GM23338 (cell line): Measurements from ENCODE around the gene MED1. TPM values are rescaled to one million over a fixed set of nuclear protein-coding genes. Genes with fewer than 3 reads are reported as not detected.
"Not testable (repeated sequence)": the region's sequence is repeated elsewhere in the genome, so short reads cannot be mapped to it uniquely, and the experiment has no call there.

Experiments used
- ATAC-seq: fragments of 200-7000 bp; cut with Tn5 transposase; 3 replicates; pipeline ENCODE4 v1.9.1; 2020
- DNase-seq: peaks from one replicate; pipeline ENCODE4 v3.0.0-alpha.2; 2015; ENCODE audit warnings: low spot score
- H2AFZ ChIP-seq: fragments of 200-600 bp; sonication (generic); 2 replicates; pipeline ENCODE4 v1.8.0; 2016; ENCODE audit warnings: antibody characterized with exemption, mild to moderate bottlenecking, moderate library complexity
- H3F3A ChIP-seq: fragments of 200-600 bp; sonication (generic); replicated peaks from 2 replicates; pipeline ENCODE4 v1.8.0; 2017; ENCODE audit warnings: antibody characterized with exemption, mixed run types, low read depth
- H3K27ac ChIP-seq: fragments of 200-600 bp; sonication (generic); 2 replicates; pipeline ENCODE4 v1.6.1; 2016; ENCODE audit warnings: low read depth
- H3K27me3 ChIP-seq: fragments of 200-600 bp; sonication (generic); 2 replicates; pipeline ENCODE4 v1.8.0; 2016; ENCODE audit warnings: mild to moderate bottlenecking, mixed run types, moderate library complexity; ENCODE audit not compliant: insufficient read depth
- H3K36me3 ChIP-seq: fragments of 200-600 bp; sonication (generic); 2 replicates; pipeline ENCODE4 v1.8.0; 2016; ENCODE audit warnings: mild to moderate bottlenecking; ENCODE audit not compliant: insufficient read depth
- H3K4me1 ChIP-seq: fragments of 200-600 bp; sonication (generic); 2 replicates; pipeline ENCODE4 v1.8.0; 2016; ENCODE audit warnings: mild to moderate bottlenecking, moderate library complexity; ENCODE audit not compliant: insufficient read depth
- H3K4me2 ChIP-seq: fragments of 200-600 bp; sonication (generic); 2 replicates; pipeline ENCODE4 v1.7.1; 2017; ENCODE audit warnings: mixed run types
- H3K4me3 ChIP-seq: fragments of 200-600 bp; sonication (generic); 2 replicates; pipeline ENCODE4 v1.6.1; 2016; ENCODE audit warnings: mixed run types
- H3K79me2 ChIP-seq: fragments of 200-600 bp; sonication (generic); replicated peaks from 2 replicates; pipeline ENCODE4 v1.8.0; 2017; ENCODE audit warnings: mild to moderate bottlenecking; ENCODE audit not compliant: insufficient read depth
- H3K9me2 ChIP-seq: fragments of 200-600 bp; sonication (generic); 2 replicates; pipeline ENCODE4 v1.8.0; 2017; ENCODE audit not compliant: insufficient read depth
- H4K20me1 ChIP-seq: fragments of 200-600 bp; sonication (generic); replicated peaks from 2 replicates; pipeline ENCODE4 v1.8.0; 2017; ENCODE audit warnings: mild to moderate bottlenecking; ENCODE audit not compliant: insufficient read depth
- H3K27ac Mint-ChIP-seq: 2 replicates; pipeline ENCODE4 v1.8.0; 2020; ENCODE audit warnings: inconsistent platforms, mild to moderate bottlenecking, moderate library complexity, mixed read lengths
- H3K27me3 Mint-ChIP-seq: 3 replicates; pipeline ENCODE4 v1.8.0; 2022; ENCODE audit warnings: low read depth, mild to moderate bottlenecking, moderate library complexity, mixed read lengths, inconsistent platforms; ENCODE audit not compliant: insufficient read depth, poor library complexity
- H3K36me3 Mint-ChIP-seq: 3 replicates; pipeline ENCODE4 v1.8.0; 2021; ENCODE audit warnings: low read depth, mild to moderate bottlenecking, inconsistent platforms, moderate library complexity, mixed read lengths
- H3K4me1 Mint-ChIP-seq: 3 replicates; pipeline ENCODE4 v1.8.0; 2020; ENCODE audit warnings: mild to moderate bottlenecking, inconsistent platforms, mixed read lengths
- H3K4me3 Mint-ChIP-seq: 3 replicates; pipeline ENCODE4 v1.8.0; 2021; ENCODE audit warnings: moderate library complexity, mild to moderate bottlenecking, inconsistent platforms, mixed read lengths
- H3K9me3 Mint-ChIP-seq: 3 replicates; pipeline ENCODE4 v1.8.0; 2020; ENCODE audit warnings: moderate library complexity, mild to moderate bottlenecking, inconsistent platforms, mixed read lengths
- NANOG ChIP-seq: IDR thresholded peaks from 2 replicates; pipeline ENCODE4 v1.6.1; 2016; ENCODE audit warnings: antibody characterized with exemption, borderline replicate concordance
- polyA plus RNA-seq: library from polyadenylated mRNA; unstranded; fragments of >200 nt; fragmentation: Nextera tagmentation; extraction: Ambion mirVana; gene quantifications from 2 replicates; pipeline ENCODE4 v1.2.1, GENCODE V29; 2016
- total RNA-seq: library from RNA; depleted of rRNA; stranded (reverse); fragments of >200 nt; shearing (Covaris generic); gene quantifications from 2 replicates; pipeline ENCODE4 v1.2.3, GENCODE V29; 2014
- TF ChIP-seq, protein P1 (sequence below): IDR thresholded peaks from 2 replicates; pipeline ENCODE4 v1.6.1; 2016; ENCODE audit warnings: antibody characterized with exemption

Gene MED1
- total and polyA plus RNA-seq, 2 experiments from 2014 or later: 19.0 to 42.3 TPM

DNA sequence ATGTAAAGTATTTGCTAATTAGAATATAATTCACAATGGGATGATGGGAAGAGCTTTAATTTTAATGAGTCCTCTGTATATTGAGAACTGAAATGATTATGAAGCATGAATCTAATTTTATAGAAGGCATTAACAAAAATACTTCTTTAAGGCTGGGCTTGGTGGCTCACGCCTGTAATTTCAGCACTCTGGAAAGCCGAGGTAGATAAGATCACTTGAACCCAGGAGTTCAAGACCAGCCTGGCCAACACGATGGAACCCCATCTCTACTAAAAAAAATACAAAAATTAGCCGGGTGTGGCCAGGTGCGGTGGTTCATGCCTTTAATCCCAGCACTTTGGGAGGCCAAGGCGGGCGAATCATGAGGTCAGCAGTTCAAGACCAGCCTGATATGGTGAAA, 22.2 kb upstream of the MED1 start:
- H3K27ac ChIP-seq: no peak overlapping the region
- Mint-ChIP-seq H3K4me1 (no peaks in the 10 kb centered on the region), H3K36me3 (peaks cover 40% of the 10 kb centered on the region)

DNA sequence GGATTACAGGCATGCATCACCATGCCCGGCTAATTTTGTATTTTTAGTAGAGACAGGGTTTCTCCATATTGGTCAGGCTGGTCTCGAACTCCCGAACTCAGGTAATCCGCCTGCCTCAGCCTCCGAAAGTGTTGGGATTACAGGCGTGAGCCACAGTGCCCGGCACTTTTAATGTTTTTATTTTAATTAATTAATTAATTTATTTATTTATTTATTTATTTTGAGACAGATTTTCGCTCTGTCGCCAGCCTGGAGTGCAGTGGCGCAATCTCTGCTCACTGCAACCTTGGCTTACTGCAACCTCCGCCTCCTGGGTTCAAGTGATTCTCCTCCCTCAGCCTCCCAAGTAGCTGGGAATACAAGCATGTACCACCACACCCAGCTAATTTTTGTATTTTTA, 17.5 kb upstream of the MED1 start:
- H3K4me3 Mint-ChIP-seq, H3K4me1 Mint-ChIP-seq, H3K27me3 Mint-ChIP-seq, H3K9me2 ChIP-seq, ATAC-seq, H3K9me3 Mint-ChIP-seq, H3K4me3 ChIP-seq, H3K27ac Mint-ChIP-seq, H3F3A ChIP-seq, H3K27me3 ChIP-seq, H2AFZ ChIP-seq, H3K27ac ChIP-seq, DNase-seq, H3K4me2 ChIP-seq, H3K4me1 ChIP-seq: not testable (repeated sequence)
- H3K79me2 ChIP-seq: peaks cover 91% of the 10 kb centered on the region
- peaks cover 29% of the 10 kb centered on the region for H4K20me1 ChIP-seq
- peaks cover 34% of the 10 kb centered on the region for H3K36me3 Mint-ChIP-seq
- peaks cover 22% of the 10 kb centered on the region for H3K36me3 ChIP-seq

More for the DNA sequence above, 22.2 kb upstream of the MED1 start:
- H3K27me3 Mint-ChIP-seq: peaks cover 3% of the 10 kb centered on the region
- Histone ChIP-seq H3K36me3 (peaks cover 34% of the 10 kb centered on the region), H2AFZ (no peak overlapping the region), H3K27me3 (no peaks in the 10 kb centered on the region), H3K4me3 (no peak overlapping the region), H3K9me2 (no peaks in the 10 kb centered on the region), H3K4me1 (no peaks in the 10 kb centered on the region), H3F3A (no peaks in the 10 kb centered on the region), H4K20me1 (peaks cover 6% of the 10 kb centered on the region), H3K79me2 (peaks cover 61% of the 10 kb centered on the region), H3K4me2 (no peak overlapping the region)
- no peak for TF ChIP-seq NANOG
- H3K27ac Mint-ChIP-seq: no peak overlapping the region
- DNase-seq: no peak
- ATAC-seq: no peak
- H3K9me3 Mint-ChIP-seq: no peaks in the 10 kb centered on the region
- no peak overlapping the region for H3K4me3 Mint-ChIP-seq

DNA sequence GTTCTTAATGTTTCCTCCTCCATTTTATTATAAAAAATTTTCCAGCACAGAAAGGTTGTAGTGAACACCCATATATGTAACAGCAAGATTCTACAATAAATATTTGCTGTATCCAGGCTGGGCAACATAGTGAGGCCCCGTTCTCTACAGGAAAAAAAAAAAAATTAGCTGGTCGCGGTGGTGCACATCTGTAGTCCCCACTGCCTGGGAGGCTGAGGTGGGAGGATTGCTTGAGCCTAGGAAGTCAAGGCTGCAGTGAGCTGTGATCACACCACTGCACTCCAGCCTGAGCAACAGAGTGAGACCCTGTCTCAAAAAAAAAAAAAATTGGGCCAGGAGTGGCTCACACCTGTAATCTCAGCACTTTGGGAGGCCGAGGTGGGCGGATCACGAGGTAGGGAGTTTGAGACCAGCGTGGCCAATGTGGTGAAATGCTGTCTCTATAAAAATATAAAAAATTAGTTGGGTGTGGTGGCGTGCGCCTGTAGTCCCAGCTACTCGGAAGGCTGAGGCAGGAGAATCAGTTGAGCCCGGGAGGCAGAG, 13.6 kb upstream of the MED1 start:
- Histone ChIP-seq H3K4me2 (peak overlapping the region; percentile 100), H4K20me1 (peaks cover 45% of the 10 kb centered on the region), H3K79me2 (peaks cover 78% of the 10 kb centered on the region), H3K4me1 (peaks cover 15% of the 10 kb centered on the region), H3K4me3 (peak overlapping the region; percentile 98; the same call in 1 of the 2 replicates)
- H3K9me2 ChIP-seq, H3K27ac Mint-ChIP-seq, ATAC-seq, H3F3A ChIP-seq, H3K9me3 Mint-ChIP-seq, H3K27me3 ChIP-seq, DNase-seq, H3K36me3 ChIP-seq, H2AFZ ChIP-seq, H3K4me1 Mint-ChIP-seq, H3K27ac ChIP-seq: not testable (repeated sequence)
- Mint-ChIP-seq H3K36me3 (peaks cover 29% of the 10 kb centered on the region; the same call in 2 of the 3 replicates), H3K4me3 (peak overlapping the region; percentile 89), H3K27me3 (peaks cover 12% of the 10 kb centered on the region)

DNA sequence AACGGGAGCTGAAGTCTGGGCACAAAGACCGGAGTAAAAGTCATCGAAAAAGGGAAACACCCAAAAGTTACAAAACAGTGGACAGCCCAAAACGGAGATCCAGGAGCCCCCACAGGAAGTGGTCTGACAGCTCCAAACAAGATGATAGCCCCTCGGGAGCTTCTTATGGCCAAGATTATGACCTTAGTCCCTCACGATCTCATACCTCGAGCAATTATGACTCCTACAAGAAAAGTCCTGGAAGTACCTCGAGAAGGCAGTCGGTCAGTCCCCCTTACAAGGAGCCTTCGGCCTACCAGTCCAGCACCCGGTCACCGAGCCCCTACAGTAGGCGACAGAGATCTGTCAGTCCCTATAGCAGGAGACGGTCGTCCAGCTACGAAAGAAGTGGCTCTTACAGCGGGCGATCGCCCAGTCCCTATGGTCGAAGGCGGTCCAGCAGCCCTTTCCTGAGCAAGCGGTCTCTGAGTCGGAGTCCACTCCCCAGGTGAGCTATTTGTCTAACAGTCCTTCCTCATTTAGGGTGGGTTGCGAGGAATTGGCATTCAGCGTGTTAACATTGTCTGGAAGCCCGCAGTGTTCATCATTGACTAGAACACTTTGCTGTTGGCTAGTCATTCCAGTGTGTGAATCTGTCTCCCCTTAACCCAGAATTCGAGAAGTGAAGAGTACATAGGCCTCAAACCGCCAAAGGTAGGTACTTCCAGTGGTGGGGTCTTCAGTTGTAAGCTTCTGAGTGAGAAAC, 11.7 kb upstream of the MED1 start:
- DNase-seq (peak; percentile 19), ATAC-seq (no peak)
- Histone ChIP-seq H3K36me3 (no peaks in the 10 kb centered on the region), H3K4me3 (peak overlapping the region; percentile 98), H3F3A (0 out of 2 replicates have a peak, but pooled peaks cover 4% of the 10 kb centered on the region), H2AFZ (no peak overlapping the region), H3K27me3 (no peaks in the 10 kb centered on the region), H3K9me2 (no peaks in the 10 kb centered on the region), H4K20me1 (peaks cover 39% of the 10 kb centered on the region), H3K4me1 (peaks cover 15% of the 10 kb centered on the region), H3K4me2 (peak overlapping the region; percentile 100), H3K79me2 (peaks cover 59% of the 10 kb centered on the region), H3K27ac (no peak overlapping the region)
- Mint-ChIP-seq H3K36me3 (peaks cover 29% of the 10 kb centered on the region; the same call in 2 of the 3 replicates), H3K4me1 (peaks cover 3% of the 10 kb centered on the region; the same call in 2 of the 3 replicates), H3K4me3 (peak overlapping the region; percentile 89), H3K27ac (0 out of 2 replicates have a peak overlapping the region, but pooled peaks have one; percentile 82), H3K9me3 (no peaks in the 10 kb centered on the region), H3K27me3 (peaks cover 12% of the 10 kb centered on the region)
- TF ChIP-seq, protein P1, sequence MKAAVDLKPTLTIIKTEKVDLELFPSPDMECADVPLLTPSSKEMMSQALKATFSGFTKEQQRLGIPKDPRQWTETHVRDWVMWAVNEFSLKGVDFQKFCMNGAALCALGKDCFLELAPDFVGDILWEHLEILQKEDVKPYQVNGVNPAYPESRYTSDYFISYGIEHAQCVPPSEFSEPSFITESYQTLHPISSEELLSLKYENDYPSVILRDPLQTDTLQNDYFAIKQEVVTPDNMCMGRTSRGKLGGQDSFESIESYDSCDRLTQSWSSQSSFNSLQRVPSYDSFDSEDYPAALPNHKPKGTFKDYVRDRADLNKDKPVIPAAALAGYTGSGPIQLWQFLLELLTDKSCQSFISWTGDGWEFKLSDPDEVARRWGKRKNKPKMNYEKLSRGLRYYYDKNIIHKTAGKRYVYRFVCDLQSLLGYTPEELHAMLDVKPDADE: no peak
